DOHH2 (cell line): ENCODE data around the gene NRSN2.

Experiments
- H3F3A ChIP-seq: fragments of 200-600 bp; sonication (generic), shearing (Covaris generic); 2 replicates; pipeline ENCODE4 v1.6.0; 2016; ENCODE audit warnings: antibody characterized with exemption, mild to moderate bottlenecking; ENCODE audit not compliant: control insufficient read depth, insufficient read depth
- H3K27ac ChIP-seq: fragments of 200-600 bp; sonication (generic); 2 replicates; pipeline ENCODE4 v1.5.1; 2014; ENCODE audit warnings: low read depth, mild to moderate bottlenecking, low read length, moderate library complexity
- H3K27me3 ChIP-seq: fragments of 200-600 bp; sonication (generic); 2 replicates; pipeline ENCODE4 v1.6.1; 2014; ENCODE audit warnings: mild to moderate bottlenecking, low read length, mixed read lengths; ENCODE audit not compliant: control insufficient read depth
- H3K36me3 ChIP-seq: fragments of 200-600 bp; sonication (generic); 2 replicates; pipeline ENCODE4 v1.6.1; 2014; ENCODE audit warnings: mild to moderate bottlenecking, low read length, moderate library complexity, mixed read lengths; ENCODE audit not compliant: control insufficient read depth
- H3K4me1 ChIP-seq: fragments of 200-600 bp; sonication (generic); 2 replicates; pipeline ENCODE4 v1.6.1; 2014; ENCODE audit warnings: mild to moderate bottlenecking, low read length, mixed read lengths; ENCODE audit not compliant: control insufficient read depth
- H3K4me2 ChIP-seq: fragments of 200-600 bp; sonication (generic); 2 replicates; pipeline ENCODE4 v1.6.0; 2014; ENCODE audit warnings: mild to moderate bottlenecking, low read length, moderate library complexity
- H3K4me3 ChIP-seq: fragments of 200-600 bp; sonication (generic); 2 replicates; pipeline ENCODE4 v1.5.1; 2014; ENCODE audit warnings: mild to moderate bottlenecking, low read length, mixed read lengths
- H3K79me2 ChIP-seq: fragments of 200-600 bp; sonication (generic); 2 replicates; pipeline ENCODE4 v1.6.1; 2014; ENCODE audit warnings: mild to moderate bottlenecking, low read length, mixed read lengths; ENCODE audit not compliant: control insufficient read depth
- H3K9me2 ChIP-seq: fragments of 200-600 bp; sonication (generic); replicated peaks from 2 replicates; pipeline ENCODE4 v1.6.1; 2014; ENCODE audit warnings: mild to moderate bottlenecking, low read length, mixed read lengths; ENCODE audit not compliant: control insufficient read depth
- H3K9me3 ChIP-seq: fragments of 200-600 bp; sonication (generic); 2 replicates; pipeline ENCODE4 v1.6.1; 2014; ENCODE audit warnings: antibody characterized with exemption, low read length, mixed read lengths; ENCODE audit not compliant: control insufficient read depth, insufficient read depth
- H4K20me1 ChIP-seq: fragments of 200-600 bp; sonication (generic); 2 replicates; pipeline ENCODE4 v1.6.0; 2014; ENCODE audit warnings: low read depth, mild to moderate bottlenecking, antibody characterized with exemption, low read length, moderate library complexity; ENCODE audit not compliant: control insufficient read depth, insufficient read depth
- EZH2phosphoT487 ChIP-seq: fragments of 200-600 bp; sonication (generic); IDR thresholded peaks from 2 replicates; pipeline ENCODE4 v1.6.1; 2017; ENCODE audit warnings: borderline replicate concordance, mild to moderate bottlenecking, antibody characterized with exemption, low read length, moderate library complexity, mixed read lengths
- TF ChIP-seq, protein P1 (sequence below): fragments of 200-600 bp; sonication (generic); IDR thresholded peaks from one replicate; pipeline ENCODE4 v1.5.1; 2014; ENCODE audit warnings: antibody characterized with exemption, mild to moderate bottlenecking, low read depth, low read length; ENCODE audit not compliant: poor library complexity, severe bottlenecking

Gene NRSN2

DNA sequence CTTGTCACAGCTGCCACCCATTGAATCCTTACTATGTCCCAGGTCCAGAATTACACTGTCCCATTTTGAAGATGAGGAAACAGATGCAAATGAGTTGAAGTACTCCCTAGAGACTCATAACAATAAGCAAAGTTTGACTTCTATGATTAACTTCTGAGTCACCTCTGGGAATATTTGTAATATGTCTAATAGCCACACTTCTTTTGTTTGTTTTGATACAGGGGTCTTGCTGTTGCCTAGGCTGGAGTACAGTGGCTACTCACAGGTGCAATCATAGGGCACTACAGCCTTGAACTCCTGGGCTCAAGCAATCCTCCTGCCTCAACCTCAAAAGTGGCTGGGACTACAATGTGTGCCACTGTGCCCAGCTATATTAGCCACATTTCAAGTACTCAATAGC is 33.0 kb upstream of the NRSN2 start:
- Histone ChIP-seq H4K20me1 (no peaks in the 10 kb centered on the region), H3K79me2 (no peaks in the 10 kb centered on the region), H3K4me2 (peak overlapping the region; percentile 40; the same call in 1 of the 2 replicates), H3F3A (no peaks in the 10 kb centered on the region), H3K9me2 (no peaks in the 10 kb centered on the region), H3K9me3 (no peaks in the 10 kb centered on the region), H3K4me3 (no peak overlapping the region), H3K27ac (no peak overlapping the region), H3K36me3 (no peaks in the 10 kb centered on the region), H3K27me3 (no peaks in the 10 kb centered on the region), H3K4me1 (peaks cover 20% of the 10 kb centered on the region)
- TF ChIP-seq EZH2phosphoT487 = no peak
- TF ChIP-seq, protein P1, sequence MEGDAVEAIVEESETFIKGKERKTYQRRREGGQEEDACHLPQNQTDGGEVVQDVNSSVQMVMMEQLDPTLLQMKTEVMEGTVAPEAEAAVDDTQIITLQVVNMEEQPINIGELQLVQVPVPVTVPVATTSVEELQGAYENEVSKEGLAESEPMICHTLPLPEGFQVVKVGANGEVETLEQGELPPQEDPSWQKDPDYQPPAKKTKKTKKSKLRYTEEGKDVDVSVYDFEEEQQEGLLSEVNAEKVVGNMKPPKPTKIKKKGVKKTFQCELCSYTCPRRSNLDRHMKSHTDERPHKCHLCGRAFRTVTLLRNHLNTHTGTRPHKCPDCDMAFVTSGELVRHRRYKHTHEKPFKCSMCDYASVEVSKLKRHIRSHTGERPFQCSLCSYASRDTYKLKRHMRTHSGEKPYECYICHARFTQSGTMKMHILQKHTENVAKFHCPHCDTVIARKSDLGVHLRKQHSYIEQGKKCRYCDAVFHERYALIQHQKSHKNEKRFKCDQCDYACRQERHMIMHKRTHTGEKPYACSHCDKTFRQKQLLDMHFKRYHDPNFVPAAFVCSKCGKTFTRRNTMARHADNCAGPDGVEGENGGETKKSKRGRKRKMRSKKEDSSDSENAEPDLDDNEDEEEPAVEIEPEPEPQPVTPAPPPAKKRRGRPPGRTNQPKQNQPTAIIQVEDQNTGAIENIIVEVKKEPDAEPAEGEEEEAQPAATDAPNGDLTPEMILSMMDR = no peak

GRCh38 chr20:316316-317068 is 30.4 kb upstream of the NRSN2 start:
- Histone ChIP-seq H3K36me3 (no peaks in the 10 kb centered on the region), H3K4me2 (no peak overlapping the region), H3K4me3 (no peak overlapping the region), H4K20me1 (no peaks in the 10 kb centered on the region), H3K9me3 (no peaks in the 10 kb centered on the region), H3K4me1 (peaks cover 10% of the 10 kb centered on the region), H3K9me2 (no peaks in the 10 kb centered on the region), H3F3A (no peaks in the 10 kb centered on the region), H3K27ac (no peak overlapping the region), H3K79me2 (no peaks in the 10 kb centered on the region), H3K27me3 (no peaks in the 10 kb centered on the region)
- TF ChIP-seq, protein P1 = no peak
- no peak for TF ChIP-seq EZH2phosphoT487

- peaks cover 29% of the 10 kb centered on the region for H3K4me1 ChIP-seq
- peak overlapping the region; percentile 82 for H3K27ac ChIP-seq
- H3K27me3 ChIP-seq = no peaks in the 10 kb centered on the region; the same call in 1 of the 2 replicates
- peaks cover 23% of the 10 kb centered on the region for H3F3A ChIP-seq
- no peaks in the 10 kb centered on the region for H3K9me3 ChIP-seq
- H4K20me1 ChIP-seq = 0 out of 2 replicates have a peak, but pooled peaks cover 5% of the 10 kb centered on the region
- no peaks in the 10 kb centered on the region for H3K9me2 ChIP-seq
- H3K79me2 ChIP-seq = peaks cover 42% of the 10 kb centered on the region
- peak overlapping the region; percentile 99 for H3K4me3 ChIP-seq
- peak overlapping the region; percentile 100 for H3K4me2 ChIP-seq
- TF ChIP-seq, protein P1 = peak; percentile 36
- no peak for TF ChIP-seq EZH2phosphoT487
- H3K36me3 ChIP-seq = peaks cover 19% of the 10 kb centered on the region
Measured at GRCh38 chr20:324177-325044, 22.5 kb upstream of the NRSN2 start.
